Activated CD8-positive, alpha-beta memory T cell treated with anti-CD3 and anti-CD28 coated beads for 48 hours (primary cell): ENCODE data around the gene AQP12B.

Experiments used
- DNase-seq, 3 experiments: peaks; one replicate each; pipeline ENCODE4 v3.0.0-alpha.2; 2020; ENCODE audit warnings: low read depth in 2 of 3, low spot score in 2 of 3

AQP12B gene

DNA sequence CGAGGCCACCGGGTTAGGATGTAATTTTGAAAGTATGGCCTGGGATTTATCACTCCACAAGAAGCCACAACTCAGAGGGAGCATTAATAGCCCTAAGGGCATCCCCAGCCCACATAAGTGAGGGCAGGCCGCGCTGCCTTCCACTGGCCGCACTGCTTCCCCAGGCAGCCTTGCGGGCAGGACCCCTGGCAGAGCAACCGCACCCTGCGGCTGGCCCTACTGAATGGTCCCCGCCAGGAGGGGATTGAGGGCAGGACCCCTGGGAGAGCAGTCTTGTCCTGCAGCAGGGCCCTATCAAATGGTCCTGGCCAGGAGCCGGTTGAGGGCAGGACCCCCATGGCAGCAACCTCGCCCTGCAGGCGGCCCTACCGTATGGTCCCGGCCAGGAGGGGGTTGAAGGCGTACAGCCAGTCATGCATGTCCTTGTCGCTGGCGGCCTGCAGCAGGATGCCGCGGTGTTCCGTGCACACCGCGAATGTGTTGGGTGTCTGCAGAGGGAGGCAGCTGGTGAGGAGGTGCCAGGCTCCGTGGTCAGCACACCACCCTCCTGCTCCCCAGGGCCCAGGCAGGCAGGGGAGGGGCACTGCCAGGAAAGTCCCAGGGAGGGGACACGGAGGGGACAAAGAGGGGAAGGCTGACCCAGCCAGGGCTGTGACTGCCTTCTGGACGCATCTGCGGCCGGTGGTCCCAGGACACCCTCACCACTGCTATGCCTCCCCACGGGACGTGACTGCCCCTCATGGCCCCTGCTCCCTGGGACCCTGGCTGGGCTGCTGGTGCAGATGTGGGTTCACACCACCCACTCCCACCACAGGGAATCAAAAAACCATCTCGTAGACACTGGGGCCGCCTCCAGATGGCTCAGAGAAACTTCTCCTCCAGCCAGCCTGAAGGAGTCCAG lies 35.2 kb upstream of the AQP12B start:
- DNase-seq = no peak

GRCh38 chr2:240717181-240717641 lies 34.5 kb upstream of the AQP12B start:
- DNase-seq = no peak

- DNase-seq = no peak
These were observed 33.6 kb upstream of the AQP12B start for GRCh38 chr2:240716130-240716798.

DNA sequence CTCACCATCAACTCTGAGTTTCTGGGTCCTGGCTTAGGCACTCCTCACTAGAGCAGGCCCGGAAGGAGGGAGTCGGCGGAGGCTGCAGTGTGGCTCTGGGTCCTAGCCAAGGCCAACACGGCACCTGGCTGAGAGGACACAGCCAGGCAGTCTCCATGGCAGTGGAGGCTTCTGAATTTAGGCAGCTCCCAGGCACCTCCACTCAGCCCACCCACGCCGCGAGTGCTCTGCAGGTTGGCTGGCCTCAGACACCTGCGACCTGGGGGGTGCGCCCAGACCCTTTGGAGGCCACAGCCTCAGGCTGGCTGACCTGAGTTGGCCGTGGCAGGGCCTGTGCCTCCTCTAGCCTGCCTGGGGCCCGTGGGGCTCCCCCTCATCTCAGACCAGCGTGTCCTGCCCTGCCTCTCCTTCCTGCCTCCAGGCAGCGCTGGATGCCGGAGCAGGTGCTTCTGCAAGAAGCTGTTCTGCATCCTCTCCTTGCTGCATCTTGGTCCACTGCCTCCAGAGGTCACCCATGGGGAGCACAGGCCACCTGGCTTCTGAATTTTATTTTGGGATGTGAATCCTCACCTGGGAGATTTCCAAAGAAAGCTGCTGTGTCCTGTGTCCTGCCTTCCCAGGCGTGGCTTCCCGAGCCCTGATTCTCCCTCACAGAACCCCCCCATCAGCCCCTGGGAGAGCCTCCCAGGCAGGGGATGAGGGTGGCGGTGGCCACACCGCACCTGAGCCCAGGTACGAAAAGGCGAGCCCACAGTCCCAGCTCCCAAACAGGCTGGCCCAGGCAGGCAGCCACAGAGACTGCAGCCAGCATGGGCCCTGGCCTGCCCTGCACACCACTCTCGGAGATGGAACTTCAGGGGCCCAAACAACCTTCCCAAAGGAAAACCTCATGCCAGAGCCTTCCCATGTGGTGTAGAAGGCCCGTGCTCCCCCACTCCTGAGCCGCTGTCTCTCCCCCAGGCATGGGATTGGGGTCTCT lies 32.4 kb upstream of the AQP12B start:
- no peak for DNase-seq

GRCh38 chr2:240713928-240714746 lies 31.5 kb upstream of the AQP12B start:
- DNase-seq = no peak

DNA sequence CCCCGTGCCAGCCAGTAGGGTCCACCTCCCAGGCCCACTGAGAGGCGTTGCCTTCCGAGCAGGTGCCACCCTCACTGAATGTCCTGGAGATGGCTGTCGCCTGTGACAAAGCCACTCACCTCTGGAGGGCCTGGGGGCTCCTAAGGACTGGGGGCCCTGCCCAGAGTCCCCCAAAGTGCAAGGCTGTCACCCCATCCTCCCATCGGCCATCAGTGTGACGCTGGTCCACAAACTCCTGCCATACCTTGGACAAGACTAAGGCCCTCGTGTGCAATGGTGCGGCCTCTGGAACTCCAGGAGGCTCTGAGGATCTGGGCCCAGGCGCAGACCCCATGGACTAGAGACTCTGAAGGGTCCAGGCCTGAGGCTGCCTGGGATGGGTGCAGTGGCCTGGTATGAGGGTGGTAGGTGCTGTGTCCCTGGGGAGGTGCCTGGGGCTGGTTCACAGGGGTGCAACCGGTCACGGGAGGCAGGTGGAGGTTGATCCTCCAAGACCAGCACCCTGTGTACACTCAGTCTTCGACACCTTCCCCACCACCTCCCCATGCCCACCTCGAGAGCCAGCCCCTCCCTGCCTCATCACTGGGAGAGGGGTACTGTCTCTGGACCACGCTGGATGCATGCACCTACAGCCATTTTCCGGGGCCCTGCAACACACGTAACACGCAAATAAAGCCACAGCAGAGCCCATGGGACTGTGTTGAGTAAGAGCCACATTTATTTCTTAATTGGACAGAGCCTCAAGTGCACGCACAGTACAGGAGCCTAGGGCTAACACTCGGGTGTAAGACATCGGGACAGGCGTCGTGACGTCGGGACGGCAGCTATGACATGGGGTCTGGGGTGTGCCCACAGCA lies 30.6 kb upstream of the AQP12B start:
- DNase-seq = no peak

DNA sequence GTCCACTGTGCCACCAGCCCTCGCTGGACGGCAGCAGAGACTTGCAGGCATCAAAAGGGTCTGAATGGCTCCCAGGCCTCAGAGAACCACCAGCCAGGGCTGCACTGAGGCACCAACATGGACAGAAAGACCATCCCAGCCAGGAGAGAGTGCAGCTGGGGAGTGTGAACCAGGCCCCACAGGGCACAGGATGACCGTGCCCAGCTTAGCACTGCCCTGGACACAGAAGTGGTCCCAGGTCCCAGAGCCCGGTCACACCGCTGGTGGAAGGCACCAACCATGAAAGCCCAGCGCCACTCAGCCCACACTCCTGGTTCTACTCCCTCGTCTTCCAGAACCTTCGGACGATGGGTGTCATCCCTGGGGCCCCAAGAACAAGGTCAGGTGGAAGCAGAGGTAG lies 29.4 kb upstream of the AQP12B start:
- DNase-seq = no peak

DNA sequence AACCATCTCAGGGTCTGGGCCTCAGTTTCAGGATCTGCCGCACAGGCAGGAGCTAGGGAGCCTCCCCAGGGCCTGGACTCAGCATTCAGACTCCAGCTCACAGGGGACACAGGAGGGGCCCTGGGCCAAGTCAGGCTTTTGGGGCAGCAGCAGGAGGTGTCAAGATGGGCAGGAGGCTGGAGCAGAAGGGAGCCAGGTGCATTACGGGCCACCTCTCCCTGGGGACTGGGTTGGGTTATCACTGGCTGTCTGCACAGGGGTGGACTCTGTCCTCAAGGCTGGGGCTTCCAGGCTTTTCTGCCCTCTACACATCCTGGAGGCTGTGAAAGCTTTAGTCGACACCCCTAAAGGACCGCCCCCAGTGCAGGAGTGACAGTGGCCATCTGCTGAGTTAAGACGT lies 29.0 kb upstream of the AQP12B start:
- DNase-seq = no peak

DNA sequence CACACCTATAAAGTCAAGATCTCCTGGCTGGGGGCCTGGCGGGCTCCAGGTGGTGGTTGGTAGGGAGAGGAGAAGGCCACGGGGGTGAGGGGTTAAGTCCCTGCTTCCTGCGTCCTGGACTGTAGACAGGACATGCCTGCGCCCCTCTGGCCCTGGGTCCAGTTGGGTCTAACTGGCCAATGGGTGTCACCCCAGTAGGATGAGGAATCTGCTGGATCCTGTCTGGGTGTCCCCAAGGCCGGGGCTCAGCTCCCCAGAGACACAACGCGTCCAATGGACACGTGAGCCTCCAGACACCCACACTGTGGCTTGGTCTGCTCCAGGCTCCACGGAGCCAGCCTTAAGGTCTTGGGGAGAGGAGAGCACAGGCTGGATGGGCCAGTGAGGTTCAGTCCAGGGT lies 28.6 kb upstream of the AQP12B start:
- no peak for DNase-seq

DNA sequence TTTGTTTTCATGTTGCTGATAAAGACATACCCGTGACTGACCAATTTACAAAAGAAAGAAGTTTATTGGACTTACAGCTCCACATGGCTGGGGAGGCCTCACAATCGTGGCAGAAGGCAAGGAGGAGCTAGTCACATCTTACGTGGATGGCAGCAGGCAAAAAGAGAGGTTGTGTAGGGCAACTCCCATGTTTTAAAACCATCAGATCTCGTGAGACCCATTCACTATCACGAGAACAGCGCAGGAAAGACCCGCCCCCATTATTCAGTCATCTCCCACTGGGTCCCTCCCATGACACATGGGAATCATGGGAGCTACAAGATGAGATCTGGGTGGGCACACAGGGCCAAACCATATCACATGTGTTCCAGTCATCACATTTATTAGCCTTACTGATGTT lies 25.8 kb upstream of the AQP12B start:
- DNase-seq = no peak

DNA sequence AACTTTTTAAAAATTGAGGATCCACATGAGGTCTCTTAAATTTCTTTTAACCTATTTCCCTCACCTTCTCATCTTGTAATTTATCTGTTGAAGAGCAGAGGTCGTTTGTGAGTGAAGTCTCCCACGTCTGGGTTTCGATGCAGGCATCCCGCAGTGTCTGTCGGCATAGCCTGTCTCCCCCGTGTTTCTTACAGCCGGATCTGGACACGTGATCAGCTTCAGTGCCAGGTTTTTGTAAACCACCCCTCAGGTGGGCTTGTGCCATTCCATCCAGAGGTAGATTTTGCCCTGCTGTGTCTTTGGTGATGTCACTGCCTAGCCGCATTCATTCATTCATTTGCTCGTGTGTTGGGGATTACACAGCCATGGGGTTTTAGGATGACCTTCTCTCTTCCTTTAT lies 25.1 kb upstream of the AQP12B start:
- no peak for DNase-seq

DNA sequence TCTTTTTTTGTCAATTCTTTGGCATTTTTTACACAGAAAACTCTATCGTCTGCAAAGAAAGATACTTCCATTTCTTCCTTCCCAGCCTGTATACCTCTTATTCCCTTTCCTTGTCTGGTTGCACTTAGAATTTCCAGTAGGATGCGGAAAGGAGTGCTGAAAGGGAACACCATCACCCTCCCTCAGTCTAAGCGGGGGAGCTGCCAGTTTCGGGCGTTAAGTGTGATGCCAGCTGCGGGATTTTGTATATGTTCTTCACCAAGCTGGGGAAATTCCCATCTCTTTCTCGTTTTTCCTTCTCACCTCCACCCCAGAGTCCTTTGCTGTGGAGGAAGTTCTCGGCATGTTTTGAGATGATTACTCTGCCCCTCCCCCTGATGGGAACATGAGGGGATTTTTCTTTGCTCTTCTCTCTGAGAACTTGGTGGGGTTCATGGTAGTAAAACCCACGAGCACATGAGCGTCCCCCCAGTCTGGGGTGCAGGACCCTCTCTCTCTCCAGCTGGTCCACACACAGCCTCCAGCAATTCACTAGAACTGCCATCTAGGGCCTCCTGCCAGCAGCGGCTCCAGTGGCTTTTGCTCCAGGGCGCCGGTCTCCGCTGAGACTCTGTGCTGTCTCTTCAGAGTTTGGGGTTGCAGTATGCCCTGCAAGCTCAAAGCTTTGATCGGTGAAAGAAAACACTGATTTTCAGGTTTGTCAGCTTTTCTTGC lies 24.5 kb upstream of the AQP12B start:
- no peak for DNase-seq

GRCh38 chr2:240705204-240705791 lies 22.6 kb upstream of the AQP12B start:
- no peak for DNase-seq

DNA sequence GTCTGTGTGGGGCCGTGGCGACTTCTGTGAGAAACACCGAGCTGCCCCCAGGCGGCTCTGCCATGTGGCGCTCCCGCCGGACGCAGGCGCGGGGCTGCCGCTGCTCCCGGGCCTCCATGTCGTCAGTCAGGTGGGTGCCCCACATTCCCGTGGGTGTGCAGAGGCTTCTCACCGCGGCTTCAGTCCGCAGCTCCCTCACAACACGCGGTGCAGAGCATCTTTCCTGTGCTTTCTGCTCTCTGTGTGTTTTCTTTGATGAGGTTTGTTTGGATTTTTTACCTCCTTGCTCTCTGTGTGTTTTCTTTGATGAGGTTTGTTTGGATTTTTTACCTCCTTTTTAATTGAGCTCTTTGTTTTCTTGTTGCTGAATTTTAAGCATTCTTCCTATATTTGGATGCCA lies 22.0 kb upstream of the AQP12B start:
- no peak for DNase-seq

- DNase-seq = no peak
These were observed 21.0 kb upstream of the AQP12B start for GRCh38 chr2:240703417-240704341.

DNA sequence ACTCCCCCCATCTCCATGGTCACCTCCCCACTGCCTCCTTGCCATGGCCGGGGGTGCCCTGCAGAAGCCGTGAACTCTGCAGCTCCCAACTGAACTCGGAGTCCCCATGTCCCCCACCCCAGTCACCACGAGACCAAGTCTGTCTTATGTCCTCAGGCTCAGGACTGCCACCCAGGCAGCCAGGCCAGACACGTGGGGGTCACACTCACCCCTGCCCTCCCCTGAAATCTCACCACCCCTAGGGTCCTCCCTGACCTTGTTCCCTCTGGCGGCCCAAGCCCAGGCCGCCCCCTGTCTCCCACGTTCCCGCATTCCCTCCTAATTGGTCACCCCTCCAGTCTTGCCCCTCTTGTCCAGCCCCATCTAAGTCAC lies 19.9 kb upstream of the AQP12B start:
- DNase-seq = no peak
